GM12872 (cell line): Measurements from ENCODE around the gene IRF8.

Source experiments
- TF ChIP-seq, protein P1 (sequence below): IDR thresholded peaks from 3 replicates; pipeline ENCODE4 v1.5.1; 2011; ENCODE audit warnings: low read depth, mild to moderate bottlenecking, low read length, moderate library complexity; ENCODE audit not compliant: insufficient read depth

Gene IRF8

DNA sequence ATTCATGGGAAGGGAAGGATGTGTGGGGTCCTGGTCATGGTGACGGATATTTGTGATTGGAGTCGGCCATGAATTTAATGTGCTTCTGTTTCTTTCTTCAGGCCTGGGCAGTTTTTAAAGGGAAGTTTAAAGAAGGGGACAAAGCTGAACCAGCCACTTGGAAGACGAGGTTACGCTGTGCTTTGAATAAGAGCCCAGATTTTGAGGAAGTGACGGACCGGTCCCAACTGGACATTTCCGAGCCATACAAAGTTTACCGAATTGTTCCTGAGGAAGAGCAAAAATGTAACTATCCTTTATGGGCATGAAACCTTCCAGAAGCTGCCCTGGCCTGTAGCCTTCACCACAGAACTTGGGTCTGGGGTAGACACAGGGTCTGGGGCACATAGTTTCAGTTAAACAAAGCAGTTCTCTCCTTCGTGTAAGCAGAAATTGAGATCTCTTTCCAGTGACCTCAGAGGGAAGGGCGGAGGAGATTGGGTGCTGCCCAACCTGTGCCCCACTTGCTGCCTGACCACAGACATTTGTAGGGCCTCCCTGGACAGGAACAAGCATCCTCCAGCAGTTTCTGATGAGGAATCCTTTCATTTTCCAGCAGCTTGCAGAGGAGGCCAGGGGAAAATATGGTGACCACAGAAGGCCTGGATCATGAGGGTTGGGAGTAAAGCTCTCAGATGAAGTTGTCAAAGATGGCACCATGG, 10.1 kb downstream of the IRF8 start:
- TF ChIP-seq, protein P1, sequence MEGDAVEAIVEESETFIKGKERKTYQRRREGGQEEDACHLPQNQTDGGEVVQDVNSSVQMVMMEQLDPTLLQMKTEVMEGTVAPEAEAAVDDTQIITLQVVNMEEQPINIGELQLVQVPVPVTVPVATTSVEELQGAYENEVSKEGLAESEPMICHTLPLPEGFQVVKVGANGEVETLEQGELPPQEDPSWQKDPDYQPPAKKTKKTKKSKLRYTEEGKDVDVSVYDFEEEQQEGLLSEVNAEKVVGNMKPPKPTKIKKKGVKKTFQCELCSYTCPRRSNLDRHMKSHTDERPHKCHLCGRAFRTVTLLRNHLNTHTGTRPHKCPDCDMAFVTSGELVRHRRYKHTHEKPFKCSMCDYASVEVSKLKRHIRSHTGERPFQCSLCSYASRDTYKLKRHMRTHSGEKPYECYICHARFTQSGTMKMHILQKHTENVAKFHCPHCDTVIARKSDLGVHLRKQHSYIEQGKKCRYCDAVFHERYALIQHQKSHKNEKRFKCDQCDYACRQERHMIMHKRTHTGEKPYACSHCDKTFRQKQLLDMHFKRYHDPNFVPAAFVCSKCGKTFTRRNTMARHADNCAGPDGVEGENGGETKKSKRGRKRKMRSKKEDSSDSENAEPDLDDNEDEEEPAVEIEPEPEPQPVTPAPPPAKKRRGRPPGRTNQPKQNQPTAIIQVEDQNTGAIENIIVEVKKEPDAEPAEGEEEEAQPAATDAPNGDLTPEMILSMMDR: no peak

DNA sequence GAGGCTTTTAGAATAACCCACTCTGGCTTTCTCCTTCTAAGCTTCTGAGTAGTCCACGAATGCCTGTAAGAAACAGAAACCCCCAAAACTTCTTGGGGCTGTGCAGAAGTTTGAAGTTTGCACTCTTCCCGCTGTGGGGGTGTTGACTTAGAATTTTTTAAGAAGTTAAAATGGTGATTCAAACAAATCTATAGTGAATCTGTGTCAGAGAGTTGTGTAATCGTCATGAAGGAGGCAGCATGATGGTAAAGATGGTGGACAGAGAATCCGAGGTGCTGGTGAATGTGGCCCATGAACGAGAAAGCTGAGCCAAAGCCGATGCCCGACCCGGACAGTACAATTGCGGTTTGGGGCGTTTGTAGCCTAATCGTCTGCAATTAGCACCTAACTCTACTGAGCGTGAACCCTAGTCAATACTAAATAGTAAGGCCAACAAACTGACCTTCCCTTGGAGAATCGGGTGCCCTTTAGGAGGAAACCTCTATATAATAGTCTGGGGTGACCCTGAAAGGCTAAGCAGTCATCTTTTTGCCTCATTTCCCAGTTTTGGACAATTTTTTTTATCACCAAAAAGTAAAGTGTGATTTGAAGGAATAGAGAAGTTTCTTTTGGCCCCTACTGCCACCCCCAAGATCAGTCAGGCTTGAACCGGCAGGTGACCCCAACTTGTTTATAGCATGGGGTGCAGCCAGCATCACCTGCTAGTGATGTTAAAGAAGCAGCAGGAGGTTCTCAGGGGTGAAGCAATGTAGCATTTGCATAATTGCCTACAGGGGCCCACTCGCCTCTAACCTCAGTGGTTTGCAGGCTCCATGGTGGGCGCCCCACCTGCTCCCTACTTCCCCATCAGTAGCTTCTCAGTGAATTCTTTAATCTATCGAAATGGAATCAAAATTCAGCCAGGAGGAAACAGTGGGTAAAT, 11.2 kb downstream of the IRF8 start:
- TF ChIP-seq, protein P1: no peak

DNA sequence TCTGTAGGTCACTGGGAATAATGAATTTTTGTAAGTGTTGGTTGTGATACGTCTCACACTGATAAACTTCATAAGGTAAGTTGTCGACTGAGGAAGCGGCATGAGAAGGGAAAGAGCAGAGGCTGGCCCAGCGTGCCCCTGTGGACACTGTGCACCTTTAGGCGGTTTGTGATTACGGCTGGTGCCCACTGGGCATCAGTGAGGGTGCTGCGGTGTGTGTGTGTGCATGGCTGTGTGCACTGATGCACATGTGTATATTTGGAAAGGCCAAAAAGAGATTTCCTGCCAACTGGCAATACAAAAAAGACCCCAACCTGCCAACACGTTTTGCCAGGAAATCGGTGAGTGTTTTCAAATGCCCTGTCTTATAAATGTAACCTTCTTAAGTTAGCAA, 11.9 kb downstream of the IRF8 start:
- TF ChIP-seq, protein P1: no peak

DNA sequence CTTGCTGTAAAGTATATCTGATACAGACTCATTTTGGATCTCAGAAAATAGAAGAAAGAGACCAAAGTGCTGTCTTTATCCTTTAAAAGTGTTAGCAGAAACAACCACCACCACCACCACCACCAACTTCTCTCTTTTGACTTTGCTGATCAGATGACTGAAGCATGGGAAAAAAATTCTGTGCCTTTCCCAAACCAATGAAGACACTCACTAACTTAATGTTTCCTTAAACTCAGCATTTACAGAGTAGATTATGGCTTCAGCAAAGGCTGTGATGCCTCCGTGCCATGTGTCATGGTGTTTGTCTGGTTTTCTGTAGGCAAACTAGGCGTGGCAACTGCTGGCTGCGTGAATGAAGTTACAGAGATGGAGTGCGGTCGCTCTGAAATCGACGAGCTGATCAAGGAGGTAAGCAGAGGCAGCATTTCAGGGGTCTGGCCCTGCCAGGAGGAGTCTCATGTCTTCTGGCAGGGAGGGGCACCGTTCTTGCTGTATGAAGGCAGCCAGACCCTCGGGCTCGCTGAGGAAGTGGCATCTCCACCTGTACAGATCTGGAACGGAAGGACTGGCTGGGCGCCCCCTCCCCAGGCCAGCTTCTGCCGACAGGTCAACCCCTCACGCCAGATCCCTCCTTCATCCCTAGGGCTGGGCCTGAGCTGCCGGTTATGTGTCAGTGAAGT, 12.4 kb downstream of the IRF8 start:
- TF ChIP-seq, protein P1: no peak

DNA sequence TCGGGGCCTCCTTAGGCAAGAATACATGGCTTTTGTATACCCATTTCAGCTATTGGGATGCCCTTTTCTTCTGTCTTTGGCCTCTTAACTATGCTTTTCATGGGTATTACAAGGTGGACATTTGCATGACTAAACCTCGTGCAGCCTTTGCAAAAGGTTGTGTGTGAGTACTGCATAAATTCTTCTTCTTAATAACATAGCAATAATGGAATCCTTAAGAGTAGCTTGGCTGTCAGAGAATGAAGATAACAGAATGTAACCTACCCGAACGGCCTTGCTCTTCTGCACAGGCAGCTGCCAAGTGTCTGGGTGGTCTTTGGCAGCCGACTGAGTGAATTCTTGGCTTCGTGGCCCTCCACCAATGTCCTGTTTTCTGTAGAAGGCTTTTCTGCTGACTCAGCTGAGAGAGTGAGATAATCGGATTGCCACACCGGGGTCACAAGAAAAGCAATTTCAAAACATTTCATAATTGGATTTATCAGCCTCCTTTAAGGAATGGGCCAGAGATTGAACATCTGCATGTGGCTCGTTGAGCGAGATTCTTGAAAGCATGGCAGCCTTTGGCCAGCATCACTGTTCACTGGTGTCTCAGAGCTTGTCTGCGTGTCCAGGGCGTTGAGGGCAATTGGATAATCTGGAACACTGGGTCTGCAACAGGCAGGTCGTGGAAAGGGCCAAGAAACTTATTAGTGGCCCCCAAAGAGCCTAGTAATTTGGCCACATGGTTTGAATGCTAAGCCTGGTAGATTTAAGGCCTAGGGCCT, 13.4 kb downstream of the IRF8 start:
- TF ChIP-seq, protein P1: no peak

DNA sequence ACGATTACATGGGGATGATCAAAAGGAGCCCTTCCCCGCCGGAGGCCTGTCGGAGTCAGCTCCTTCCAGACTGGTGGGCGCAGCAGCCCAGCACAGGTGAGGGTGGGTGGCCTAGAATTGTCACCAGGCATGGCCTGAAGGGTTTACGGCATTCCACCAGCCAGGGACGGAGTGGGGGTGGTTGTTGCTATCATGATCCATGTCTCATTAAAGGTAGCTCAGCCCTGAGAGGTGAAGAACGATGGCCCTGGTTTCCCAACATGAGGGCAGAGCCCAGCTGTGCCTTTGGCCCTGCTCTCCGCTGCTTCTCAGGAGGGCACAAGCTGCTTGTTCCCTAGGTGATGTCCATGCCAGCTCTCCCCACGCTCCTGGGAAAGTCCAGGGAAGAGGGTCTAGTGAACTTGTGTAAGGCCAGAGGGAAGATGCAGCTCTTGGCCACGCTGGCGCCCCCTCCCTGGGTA, 14.2 kb downstream of the IRF8 start:
- TF ChIP-seq, protein P1: no peak
